GM12875 (cell line): ENCODE data around the gene HLF.

Experiments used
- H3K4me3 ChIP-seq: one replicate; pipeline ENCODE4 v1.5.1; 2011; ENCODE audit warnings: low read depth, low read length, control low read depth
- TF ChIP-seq, protein P1 (sequence below): IDR thresholded peaks from 2 replicates; pipeline ENCODE4 v1.5.1; 2011; ENCODE audit warnings: low read depth, mild to moderate bottlenecking, control low read depth, inconsistent platforms, low read length, moderate library complexity, borderline replicate concordance; ENCODE audit not compliant: insufficient read depth

The HLF gene

DNA sequence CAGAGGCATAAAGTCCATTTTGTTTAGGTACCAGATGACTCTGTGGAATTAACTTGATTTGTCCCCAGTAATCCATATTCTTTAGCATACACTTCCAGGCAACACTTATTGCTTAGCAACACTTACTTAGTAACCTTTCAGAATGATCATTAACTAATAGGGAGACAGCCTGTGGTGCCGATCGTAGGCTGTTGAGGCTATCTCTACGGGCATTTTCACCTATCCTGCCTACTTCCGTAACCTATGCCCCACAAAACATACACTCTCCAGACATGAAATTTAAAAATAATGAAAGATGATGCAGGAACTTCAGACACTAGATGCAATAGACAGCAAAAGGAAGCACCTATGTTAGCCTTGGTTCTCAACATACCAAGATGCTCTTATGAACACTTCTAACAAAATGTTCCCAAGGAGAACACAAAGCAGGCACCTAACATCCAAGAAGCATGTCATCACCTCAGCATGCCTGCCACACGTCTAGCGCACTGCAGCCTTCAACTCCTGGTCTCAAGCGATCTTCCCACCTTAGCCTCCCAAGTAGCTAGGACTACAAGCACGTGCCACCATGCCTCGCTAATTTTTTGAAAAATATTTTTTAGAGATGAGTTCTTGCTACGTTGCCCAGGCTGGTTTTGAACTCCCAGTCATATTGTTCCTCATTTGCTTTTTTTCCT lies 34.5 kb downstream of the HLF start:
- no peak overlapping the region for H3K4me3 ChIP-seq
- TF ChIP-seq, protein P1, sequence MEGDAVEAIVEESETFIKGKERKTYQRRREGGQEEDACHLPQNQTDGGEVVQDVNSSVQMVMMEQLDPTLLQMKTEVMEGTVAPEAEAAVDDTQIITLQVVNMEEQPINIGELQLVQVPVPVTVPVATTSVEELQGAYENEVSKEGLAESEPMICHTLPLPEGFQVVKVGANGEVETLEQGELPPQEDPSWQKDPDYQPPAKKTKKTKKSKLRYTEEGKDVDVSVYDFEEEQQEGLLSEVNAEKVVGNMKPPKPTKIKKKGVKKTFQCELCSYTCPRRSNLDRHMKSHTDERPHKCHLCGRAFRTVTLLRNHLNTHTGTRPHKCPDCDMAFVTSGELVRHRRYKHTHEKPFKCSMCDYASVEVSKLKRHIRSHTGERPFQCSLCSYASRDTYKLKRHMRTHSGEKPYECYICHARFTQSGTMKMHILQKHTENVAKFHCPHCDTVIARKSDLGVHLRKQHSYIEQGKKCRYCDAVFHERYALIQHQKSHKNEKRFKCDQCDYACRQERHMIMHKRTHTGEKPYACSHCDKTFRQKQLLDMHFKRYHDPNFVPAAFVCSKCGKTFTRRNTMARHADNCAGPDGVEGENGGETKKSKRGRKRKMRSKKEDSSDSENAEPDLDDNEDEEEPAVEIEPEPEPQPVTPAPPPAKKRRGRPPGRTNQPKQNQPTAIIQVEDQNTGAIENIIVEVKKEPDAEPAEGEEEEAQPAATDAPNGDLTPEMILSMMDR, result no peak

- TF ChIP-seq, protein P1, result no peak
- no peak overlapping the region for H3K4me3 ChIP-seq
Observed at GRCh38 chr17:55299890-55300289, 35.1 kb downstream of the HLF start.

GRCh38 chr17:55300479-55301290 lies 35.9 kb downstream of the HLF start:
- no peak overlapping the region for H3K4me3 ChIP-seq
- TF ChIP-seq, protein P1, result no peak

DNA sequence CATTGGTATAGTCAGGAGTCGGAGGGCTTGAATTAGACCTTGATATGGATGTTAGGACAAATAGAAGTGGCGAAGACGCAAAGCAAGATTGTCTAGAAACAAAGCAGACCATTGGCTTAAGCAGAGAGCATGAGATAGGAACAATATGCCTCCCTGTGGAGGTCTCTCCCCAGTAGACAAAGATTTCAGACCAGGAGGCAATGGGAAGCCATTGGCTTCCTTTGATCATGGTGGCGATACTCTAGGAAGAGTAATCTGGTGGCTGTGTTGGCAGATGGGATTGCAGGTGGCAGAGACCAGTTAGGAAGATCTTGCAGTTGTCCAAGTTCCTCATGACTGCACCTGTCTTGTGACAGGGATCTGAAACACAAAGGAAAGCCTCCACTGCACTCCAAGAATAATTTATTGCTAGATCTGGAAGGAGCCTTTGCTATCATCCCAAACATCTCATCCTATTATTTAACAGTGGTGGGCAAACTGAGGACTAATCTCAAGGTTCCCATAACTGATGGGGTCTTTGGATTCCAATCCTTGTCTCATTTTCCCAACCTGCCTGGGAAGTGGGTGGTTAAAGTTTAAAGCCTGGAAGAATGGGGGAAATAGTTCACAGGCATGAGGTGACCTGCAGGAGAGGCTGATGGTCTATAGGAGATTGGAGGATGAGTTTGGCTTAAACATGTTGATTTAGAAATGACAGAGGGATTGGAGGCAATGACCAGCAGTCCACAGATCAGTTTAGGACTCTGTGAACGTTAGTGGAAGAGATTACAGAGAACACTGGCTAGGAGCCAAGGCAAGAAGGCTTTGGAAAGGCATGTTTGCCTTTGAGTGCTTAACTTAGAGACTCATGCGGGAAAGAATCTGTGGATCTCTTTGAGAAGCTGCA lies 37.0 kb downstream of the HLF start:
- TF ChIP-seq, protein P1, result no peak
- no peak overlapping the region for H3K4me3 ChIP-seq

- TF ChIP-seq, protein P1, result no peak
- H3K4me3 ChIP-seq, result no peak overlapping the region
Observed at GRCh38 chr17:55302407-55302787, 37.6 kb downstream of the HLF start.

GRCh38 chr17:55303008-55303493 lies 38.3 kb downstream of the HLF start:
- TF ChIP-seq, protein P1, result no peak
- no peak overlapping the region for H3K4me3 ChIP-seq
